BE2C (cell line): ENCODE results near the gene DMRTC2.

Source experiments
- DNase-seq: peaks from one replicate; pipeline ENCODE4 v3.0.0-alpha.2; 2020
- H3K27me3 ChIP-seq: fragments of 250-450 bp; sonication (Bioruptor Pico); 2 replicates; pipeline ENCODE4 v1.5.1; 2020; ENCODE audit warnings: mild to moderate bottlenecking
- H3K36me3 ChIP-seq: fragments of 250-450 bp; sonication (Bioruptor Pico); 2 replicates; pipeline ENCODE4 v1.5.1; 2020; ENCODE audit warnings: mild to moderate bottlenecking
- H3K4me1 ChIP-seq: fragments of 250-450 bp; sonication (Bioruptor Pico); 2 replicates; pipeline ENCODE4 v1.5.1; 2020
- H3K4me3 ChIP-seq: 2 replicates; pipeline ENCODE4 v1.5.1; 2011; ENCODE audit warnings: low read depth, low read length
- H3K9me3 ChIP-seq: fragments of 250-450 bp; sonication (Bioruptor Pico); 2 replicates; pipeline ENCODE4 v1.5.1; 2020
- CTCF ChIP-seq: IDR thresholded peaks from 2 replicates; pipeline ENCODE4 v1.5.1; 2012; ENCODE audit warnings: mild to moderate bottlenecking, low read depth, low read length

The DMRTC2 gene

GRCh38 chr19:41811981-41812380 is 32.9 kb upstream of the DMRTC2 start:
- H3K9me3 ChIP-seq, result no peaks in the 10 kb centered on the region
- peaks cover 30% of the 10 kb centered on the region for H3K27me3 ChIP-seq
- TF ChIP-seq CTCF, result no peak
- DNase-seq, result no peak
- no peak overlapping the region for H3K4me3 ChIP-seq
- no peaks in the 10 kb centered on the region for H3K4me1 ChIP-seq
- no peaks in the 10 kb centered on the region for H3K36me3 ChIP-seq

GRCh38 chr19:41813911-41814310 is 30.9 kb upstream of the DMRTC2 start:
- no peaks in the 10 kb centered on the region for H3K36me3 ChIP-seq
- H3K4me3 ChIP-seq, result no peak overlapping the region
- TF ChIP-seq CTCF, result no peak
- peaks cover 36% of the 10 kb centered on the region for H3K27me3 ChIP-seq
- H3K9me3 ChIP-seq, result no peaks in the 10 kb centered on the region
- no peaks in the 10 kb centered on the region for H3K4me1 ChIP-seq
- no peak for DNase-seq

- no peak for TF ChIP-seq CTCF
- no peaks in the 10 kb centered on the region for H3K9me3 ChIP-seq
- no peaks in the 10 kb centered on the region for H3K36me3 ChIP-seq
- H3K4me3 ChIP-seq, result no peak overlapping the region
- no peak for DNase-seq
- H3K27me3 ChIP-seq, result peaks cover 45% of the 10 kb centered on the region
- H3K4me1 ChIP-seq, result no peaks in the 10 kb centered on the region
Measured at GRCh38 chr19:41815301-41815700, 29.5 kb upstream of the DMRTC2 start.

- Histone ChIP-seq H3K4me3 (no peak overlapping the region), H3K9me3 (no peaks in the 10 kb centered on the region), H3K36me3 (no peaks in the 10 kb centered on the region), H3K27me3 (peaks cover 54% of the 10 kb centered on the region), H3K4me1 (no peaks in the 10 kb centered on the region)
- no peak for DNase-seq
- TF ChIP-seq CTCF, result no peak
Measured at GRCh38 chr19:41816761-41817160, 28.1 kb upstream of the DMRTC2 start.

GRCh38 chr19:41821003-41821735 is 23.7 kb upstream of the DMRTC2 start:
- no peaks in the 10 kb centered on the region for H3K9me3 ChIP-seq
- H3K4me1 ChIP-seq, result no peaks in the 10 kb centered on the region
- H3K27me3 ChIP-seq, result peaks cover 44% of the 10 kb centered on the region
- TF ChIP-seq CTCF, result peak; percentile 82
- no peak overlapping the region for H3K4me3 ChIP-seq
- H3K36me3 ChIP-seq, result no peaks in the 10 kb centered on the region
- DNase-seq, result peak; percentile 55

GRCh38 chr19:41837981-41838708 is 6.7 kb upstream of the DMRTC2 start:
- Histone ChIP-seq H3K4me1 (no peaks in the 10 kb centered on the region), H3K27me3 (peaks cover 58% of the 10 kb centered on the region), H3K4me3 (no peak overlapping the region), H3K9me3 (0 out of 2 replicates have a peak, but pooled peaks cover 2% of the 10 kb centered on the region), H3K36me3 (no peaks in the 10 kb centered on the region)
- no peak for DNase-seq
- no peak for TF ChIP-seq CTCF
